Measurements from ENCODE around the gene OSMR.

The OSMR gene

GRCh38 chr5:38845526-38846378, at the start of gene OSMR:
TSS of gene OSMR (plus strand) at chr5:38846012. CDS start at chr5:38869045, 23,033 bp downstream.
- DNase-seq (ENCODE audit: low spot score): peak; percentile 16

GRCh38 chr5:38796742-38797108, 49.1 kb upstream of the OSMR start:
- DNase-seq (ENCODE audit: low spot score): no peak

GRCh38 chr5:38797838-38798237, 48.0 kb upstream of the OSMR start:
- no peak for DNase-seq (ENCODE audit: low spot score)

DNA sequence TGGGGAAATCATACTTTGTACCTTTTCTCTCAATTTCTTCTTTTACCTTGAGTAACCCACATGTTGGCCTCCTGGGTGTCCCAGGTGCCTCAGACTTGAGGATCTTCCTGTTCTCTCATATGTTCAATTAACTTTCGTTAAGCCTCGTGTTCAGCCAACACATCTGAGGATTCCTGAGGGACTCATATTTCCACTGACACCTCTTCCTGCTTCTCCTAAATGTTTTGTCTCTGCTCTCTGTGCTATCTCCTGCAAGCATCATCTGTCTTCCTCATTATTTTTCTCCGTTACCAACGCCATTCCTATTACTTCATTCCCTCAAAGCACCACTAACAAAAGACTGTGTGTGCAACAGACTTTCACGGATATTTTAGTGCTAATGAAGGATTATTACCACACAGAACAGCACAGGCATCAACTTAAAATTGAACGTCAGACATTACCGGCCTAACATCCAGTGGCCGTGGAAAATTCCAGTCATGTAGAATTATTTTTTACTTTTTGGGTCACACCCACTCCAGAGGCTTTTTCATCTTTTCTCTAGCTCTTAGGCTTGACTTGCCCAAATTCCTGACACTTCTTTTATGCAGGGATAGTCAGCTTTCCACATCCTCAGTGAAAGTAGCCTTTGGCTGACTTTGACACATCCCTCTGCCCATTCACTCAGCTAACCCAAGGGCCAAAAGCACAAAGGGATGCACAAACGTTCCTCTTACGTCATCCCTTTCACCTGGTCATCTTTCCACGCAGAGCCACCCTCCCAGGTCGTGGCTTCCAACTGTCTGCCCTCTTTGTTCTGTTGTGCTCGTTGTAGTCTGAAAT, 46.0 kb upstream of the OSMR start:
- DNase-seq (ENCODE audit: low spot score): no peak

DNA sequence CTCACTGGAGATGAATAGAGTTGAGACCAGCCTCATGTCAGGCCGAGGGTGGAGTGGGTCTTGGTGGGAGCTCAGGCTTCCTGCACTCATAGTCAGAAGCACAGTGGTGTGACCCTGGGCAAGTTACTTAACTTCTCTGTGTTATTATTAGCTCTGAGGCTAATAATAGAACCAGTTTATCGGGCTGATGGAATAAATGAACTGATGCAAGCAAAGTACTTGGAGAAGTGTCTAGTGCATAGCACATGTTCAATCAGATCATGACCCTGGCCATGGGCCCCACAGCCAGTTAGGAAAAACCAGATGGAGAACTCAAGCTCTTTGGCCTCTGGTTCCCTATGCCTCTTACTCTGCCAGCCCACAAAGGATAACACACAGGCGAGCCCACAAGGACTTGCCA, 45.3 kb upstream of the OSMR start:
- DNase-seq (ENCODE audit: low spot score): no peak

DNA sequence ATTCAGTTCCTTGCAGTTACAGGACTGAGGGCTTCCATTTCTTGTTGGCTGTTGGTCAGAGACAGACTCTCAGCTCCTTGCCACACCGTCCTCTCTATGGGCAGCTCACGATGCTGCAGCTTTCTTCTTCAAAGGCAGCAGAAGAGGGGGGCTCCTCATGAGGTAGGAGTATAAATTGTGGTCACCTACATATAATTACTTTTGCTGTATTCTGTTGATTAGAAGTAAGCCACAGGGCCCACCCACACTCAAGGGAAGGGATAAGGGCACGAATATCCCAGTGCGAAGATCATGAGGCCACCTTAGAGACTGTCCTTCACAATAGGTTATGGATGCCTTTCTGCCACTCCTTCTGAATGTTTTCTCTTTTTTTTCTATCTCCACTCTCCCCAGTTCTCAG, 43.7 kb upstream of the OSMR start:
- no peak for DNase-seq (ENCODE audit: low spot score)

- no peak for DNase-seq (ENCODE audit: low spot score)
Observed at GRCh38 chr5:38803246-38803645, 42.6 kb upstream of the OSMR start.

- DNase-seq (ENCODE audit: low spot score): no peak
Observed at GRCh38 chr5:38806775-38807258, 39.0 kb upstream of the OSMR start.

GRCh38 chr5:38807570-38808483, 38.0 kb upstream of the OSMR start:
- DNase-seq (ENCODE audit: low spot score): no peak

GRCh38 chr5:38808666-38809343, 37.0 kb upstream of the OSMR start:
- no peak for DNase-seq (ENCODE audit: low spot score)

GRCh38 chr5:38809388-38810359, 36.1 kb upstream of the OSMR start:
- peak; percentile 50 for DNase-seq (ENCODE audit: low spot score)

DNA sequence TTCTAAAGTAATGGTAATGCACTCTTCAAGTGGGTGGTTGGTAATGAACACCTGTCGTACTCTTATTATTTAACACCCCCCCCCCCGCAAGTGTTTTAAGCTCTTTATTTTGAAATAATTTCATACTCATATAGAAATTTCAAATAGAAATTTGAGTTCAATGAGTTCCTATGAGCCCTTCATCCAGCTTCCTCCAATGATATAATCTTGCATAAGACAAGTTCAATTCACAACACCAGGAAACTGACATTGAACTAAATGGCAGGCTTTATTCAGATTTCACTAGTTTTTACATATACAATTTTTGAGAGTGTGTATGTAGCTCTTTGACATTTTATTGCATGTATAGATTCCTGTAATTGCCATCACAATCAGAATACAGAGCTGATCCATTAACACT, 30.9 kb upstream of the OSMR start:
- DNase-seq (ENCODE audit: low spot score): no peak

DNA sequence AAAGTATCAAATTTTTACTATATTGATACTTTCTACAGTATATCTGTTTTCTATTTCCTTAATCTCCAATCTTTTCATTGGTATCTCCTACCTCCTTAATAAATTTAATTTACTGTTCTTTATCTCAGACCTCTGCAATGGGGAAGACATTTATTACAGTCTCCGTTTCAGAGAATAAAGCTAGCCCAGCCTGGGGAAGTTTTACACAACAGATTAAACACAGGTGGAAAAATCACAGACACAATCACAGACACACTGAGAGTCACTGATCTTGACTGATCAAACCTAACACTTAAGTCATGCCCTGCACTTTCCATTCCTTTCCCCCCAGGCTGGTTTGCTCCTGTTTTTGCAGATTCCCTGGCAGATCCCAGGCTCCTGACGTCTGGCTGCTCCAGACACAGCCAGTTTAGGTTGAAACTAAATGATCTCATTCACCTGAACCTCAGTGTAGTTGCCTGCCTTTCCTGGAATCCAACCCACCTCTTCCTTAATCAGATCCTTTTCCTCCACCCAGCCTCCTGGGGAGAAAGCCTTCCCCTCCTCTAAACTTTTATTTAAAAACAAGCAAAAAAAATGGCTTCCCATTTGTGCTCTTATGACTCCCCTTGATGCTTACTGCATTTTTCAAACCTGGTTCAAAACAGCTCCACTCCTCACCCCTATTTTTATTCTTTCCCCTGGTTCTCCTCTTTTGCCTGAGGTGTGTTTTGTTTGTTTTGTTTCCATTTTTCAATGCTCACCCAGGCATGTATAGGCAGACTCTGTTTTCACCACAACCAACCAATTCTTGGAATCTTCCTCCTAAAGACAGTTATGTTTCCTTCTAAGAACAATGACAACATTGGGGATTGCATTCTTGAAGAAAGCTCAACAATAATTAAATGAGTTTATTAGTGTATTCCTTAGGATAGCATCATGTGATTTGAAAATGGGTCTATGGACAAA, 29.5 kb upstream of the OSMR start:
- no peak for DNase-seq (ENCODE audit: low spot score)

- no peak for DNase-seq (ENCODE audit: low spot score)
Observed at GRCh38 chr5:38821679-38822078, 24.1 kb upstream of the OSMR start.

- no peak for DNase-seq (ENCODE audit: low spot score)
Observed at GRCh38 chr5:38823503-38823902, 22.3 kb upstream of the OSMR start.

- DNase-seq (ENCODE audit: low spot score): no peak
Observed at GRCh38 chr5:38824821-38825220, 21.0 kb upstream of the OSMR start.

DNA sequence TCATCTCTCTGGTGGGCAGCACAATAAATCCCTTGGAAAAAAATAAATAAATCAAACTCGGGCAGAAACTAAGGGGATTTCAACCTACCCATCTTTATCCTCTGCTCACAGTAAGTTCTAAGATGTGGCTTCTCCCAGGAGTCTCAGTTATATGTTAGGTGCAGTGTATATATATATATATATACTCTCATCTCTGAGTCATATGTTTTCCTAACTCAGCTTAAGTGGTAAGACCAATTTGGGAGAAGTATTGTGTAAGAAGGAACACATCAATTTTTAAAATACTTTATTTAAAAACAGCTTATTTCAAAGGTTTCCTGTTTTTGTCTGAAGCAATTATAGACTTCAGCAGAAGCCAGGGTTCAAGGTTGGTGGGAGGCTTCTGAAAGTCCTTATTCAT, 20.3 kb upstream of the OSMR start:
- DNase-seq (ENCODE audit: low spot score): no peak

GRCh38 chr5:38827525-38827924, 18.3 kb upstream of the OSMR start:
- no peak for DNase-seq (ENCODE audit: low spot score)

GRCh38 chr5:38830521-38831051, 15.2 kb upstream of the OSMR start:
- DNase-seq (ENCODE audit: low spot score): no peak

Data from germinal center (tissue), 1 donor.